Measurements from ENCODE around the gene CCDC184.
"Not testable (repeated sequence)": the region's sequence is repeated elsewhere in the genome, so short reads cannot be mapped to it uniquely, and the experiment has no call there.

CCDC184 gene

GRCh38 chr12:48151103-48151771 lies 32.2 kb upstream of the CCDC184 start:
- no peak overlapping the region for H3K4me3 ChIP-seq (ENCODE audit: low read depth, low read length)
- in situ Hi-C loops (cut with HindIII; ENCODE audit: low sequenced_read_pairs), result no loop called here
- DNase-seq (ENCODE audit: low read depth, low spot score), result no peak
- no peak for TF ChIP-seq CTCF (IDR thresholded peaks at IDR 0.05; ENCODE audit: low read depth, low read length)

- in situ Hi-C loops (cut with HindIII; ENCODE audit: low sequenced_read_pairs); H3K4me3 ChIP-seq (ENCODE audit: low read depth, low read length); DNase-seq (ENCODE audit: low read depth, low spot score): not testable (repeated sequence)
These were observed 27.7 kb upstream of the CCDC184 start for GRCh38 chr12:48155786-48156185.

- H3K4me3 ChIP-seq (ENCODE audit: low read depth, low read length), result peak overlapping the region; percentile 95
- no peak for TF ChIP-seq CTCF (IDR thresholded peaks at IDR 0.05; ENCODE audit: low read depth, low read length)
- no peak for DNase-seq (ENCODE audit: low read depth, low spot score)
- in situ Hi-C loops (cut with HindIII; ENCODE audit: low sequenced_read_pairs), result no loop called here
These were observed 26.8 kb upstream of the CCDC184 start for GRCh38 chr12:48156652-48157017.

- peak; percentile 51 for TF ChIP-seq CTCF (IDR thresholded peaks at IDR 0.05; ENCODE audit: low read depth, low read length)
- peak; percentile 98 for DNase-seq (ENCODE audit: low read depth, low spot score)
- in situ Hi-C loops (cut with HindIII; ENCODE audit: low sequenced_read_pairs), result no loop called here
- peak within 1 kb of the TSS; percentile 95 for H3K4me3 ChIP-seq (ENCODE audit: low read depth, low read length)
These were observed 26.2 kb upstream of the CCDC184 start, which contains the start of gene ASB8 for GRCh38 chr12:48157018-48157888. ASB8 (minus strand) TSS chr12:48157515; CDS start chr12:48153496, 4,019 bp downstream.

- no peak for DNase-seq (ENCODE audit: low read depth, low spot score)
- in situ Hi-C loops (cut with HindIII; ENCODE audit: low sequenced_read_pairs), result no loop called here
- peak overlapping the region; percentile 95 for H3K4me3 ChIP-seq (ENCODE audit: low read depth, low read length)
- no peak for TF ChIP-seq CTCF (IDR thresholded peaks at IDR 0.05; ENCODE audit: low read depth, low read length)
These were observed 25.5 kb upstream of the CCDC184 start for GRCh38 chr12:48157889-48158370.

- in situ Hi-C loops (cut with HindIII; ENCODE audit: low sequenced_read_pairs), result no loop called here
- TF ChIP-seq CTCF (IDR thresholded peaks at IDR 0.05; ENCODE audit: low read depth, low read length), result no peak
- DNase-seq (ENCODE audit: low read depth, low spot score), result no peak
- H3K4me3 ChIP-seq (ENCODE audit: low read depth, low read length), result no peak overlapping the region
These were observed 23.4 kb upstream of the CCDC184 start for GRCh38 chr12:48160046-48160445.

- no peak for TF ChIP-seq CTCF (IDR thresholded peaks at IDR 0.05; ENCODE audit: low read depth, low read length)
- in situ Hi-C loops (cut with HindIII; ENCODE audit: low sequenced_read_pairs), result no loop called here
- H3K4me3 ChIP-seq (ENCODE audit: low read depth, low read length), result no peak overlapping the region
- no peak for DNase-seq (ENCODE audit: low read depth, low spot score)
These were observed 22.6 kb upstream of the CCDC184 start for GRCh38 chr12:48160807-48161206.

Data from astrocyte of the spinal cord (primary cell).